HepG2 (cell line): ENCODE data around the gene JPH2. TPM values are rescaled to one million over a fixed set of nuclear protein-coding genes. Genes with fewer than 3 reads are reported as not detected.

Experiments used
- ATF2 ChIP-seq: sonication (generic); formaldehyde crosslinking; IDR thresholded peaks from 2 replicates; pipeline ENCODE4 v1.4.0; 2020; ENCODE audit warnings: missing genetic modification reagents
- BORCS8-MEF2B ChIP-seq: sonication (generic); formaldehyde crosslinking; IDR thresholded peaks from 2 replicates; pipeline ENCODE4 v1.8.0; 2022; ENCODE audit warnings: mild to moderate bottlenecking, missing genetic modification reagents
- BRD4 ChIP-seq: sonication (generic); formaldehyde crosslinking; IDR thresholded peaks from 2 replicates; pipeline ENCODE4 v1.4.0; 2020; ENCODE audit warnings: missing genetic modification reagents
- CENPT ChIP-seq: sonication (generic); formaldehyde crosslinking; IDR thresholded peaks from 2 replicates; pipeline ENCODE4 v1.8.0; 2022; ENCODE audit warnings: low read depth, mild to moderate bottlenecking, moderate library complexity, missing genetic modification reagents
- DMAP1 ChIP-seq: IDR thresholded peaks from 2 replicates; pipeline ENCODE4 v1.6.1; 2016
- EHMT2 ChIP-seq: fragments of 200-600 bp; sonication (generic); IDR thresholded peaks from 2 replicates; pipeline ENCODE4 v1.7.0; 2017; ENCODE audit warnings: antibody characterized with exemption, low read depth, low read length, borderline replicate concordance
- ELF3 ChIP-seq: IDR thresholded peaks from 2 replicates; pipeline ENCODE4 v1.6.1; 2016; ENCODE audit warnings: missing genetic modification reagents, missing compliant biosample characterization
- HNF1B ChIP-seq: sonication (generic); formaldehyde crosslinking; IDR thresholded peaks from 2 replicates; pipeline ENCODE4 v1.5.1; 2020; ENCODE audit warnings: mild to moderate bottlenecking, moderate library complexity, missing genetic modification reagents
- MLX ChIP-seq: IDR thresholded peaks from 2 replicates; pipeline ENCODE4 v1.6.1; 2016
- NR2F6 ChIP-seq, 2 experiments: IDR thresholded peaks; 2 replicates each; pipeline ENCODE4 v1.6.1; 2016; ENCODE audit warnings: antibody characterized with exemption in 1 of 2, mild to moderate bottlenecking in 1 of 2
- RARA ChIP-seq: IDR thresholded peaks from 2 replicates; pipeline ENCODE4 v1.6.1; 2016; ENCODE audit warnings: missing genetic modification reagents, missing compliant biosample characterization
- RFX1 ChIP-seq: fragments of 450-650 bp; IDR thresholded peaks from 2 replicates; pipeline ENCODE4 v1.6.1; 2017
- RXRA ChIP-seq: sonication (generic); formaldehyde crosslinking; IDR thresholded peaks from 2 replicates; pipeline ENCODE4 v1.5.1; 2020; ENCODE audit warnings: missing genetic modification reagents
- RXRB ChIP-seq: IDR thresholded peaks from 2 replicates; pipeline ENCODE4 v1.6.1; 2016; ENCODE audit warnings: borderline replicate concordance, missing genetic modification reagents, missing compliant biosample characterization
- TEAD3 ChIP-seq: optimal IDR thresholded peaks from 2 replicates; pipeline ENCODE3; 2016; ENCODE audit warnings: borderline replicate concordance
- ZBTB8A ChIP-seq: sonication (generic); formaldehyde crosslinking; IDR thresholded peaks from 2 replicates; pipeline ENCODE4 v1.4.0; 2020; ENCODE audit warnings: mild to moderate bottlenecking, low read depth, missing genetic modification reagents, borderline replicate concordance
- ZEB1 ChIP-seq: IDR thresholded peaks from 2 replicates; pipeline ENCODE4 v1.6.1; 2012; ENCODE audit warnings: mild to moderate bottlenecking, low read depth, inconsistent platforms; ENCODE audit not compliant: insufficient replicate concordance
- ZHX1 ChIP-seq: sonication (generic); formaldehyde crosslinking; IDR thresholded peaks from 2 replicates; pipeline ENCODE4 v1.8.1; 2022; ENCODE audit warnings: low read depth, mild to moderate bottlenecking, missing genetic modification reagents
- ZNF383 ChIP-seq: sonication (generic); formaldehyde crosslinking; IDR thresholded peaks from 2 replicates; pipeline ENCODE4 v1.4.0; 2020; ENCODE audit warnings: missing genetic modification reagents, mild to moderate bottlenecking, borderline replicate concordance
- ZNF503 ChIP-seq: sonication (generic); formaldehyde crosslinking; IDR thresholded peaks from 2 replicates; pipeline ENCODE4 v1.4.0; 2020; ENCODE audit warnings: missing genetic modification reagents
- ZNF761 ChIP-seq: sonication (generic); formaldehyde crosslinking; conservative IDR thresholded peaks from 2 replicates; pipeline ENCODE4 v1.4.0; 2020; ENCODE audit warnings: mild to moderate bottlenecking, missing genetic modification reagents
- ZNF773 ChIP-seq: sonication (generic); formaldehyde crosslinking; IDR thresholded peaks from 2 replicates; pipeline ENCODE4 v1.4.0; 2020; ENCODE audit warnings: missing genetic modification reagents, borderline replicate concordance
- ZNF780A ChIP-seq: sonication (generic); formaldehyde crosslinking; IDR thresholded peaks from 2 replicates; pipeline ENCODE4 v1.8.0; 2022; ENCODE audit warnings: mild to moderate bottlenecking, missing genetic modification reagents, moderate library complexity
- ZNF883 ChIP-seq: sonication (generic); formaldehyde crosslinking; IDR thresholded peaks from 2 replicates; pipeline ENCODE4 v1.5.1; 2020; ENCODE audit warnings: mild to moderate bottlenecking, missing genetic modification reagents; ENCODE audit errors: not compliant biosample characterization
- polyA plus RNA-seq, 8 experiments: library from polyadenylated mRNA; depleted of rRNA in 3 of 8; stranded (reverse) in 7 of 8; unstranded in 1 of 8; fragments of >200 nt; fragmentation: Illumina TruSeq in 4 of 8; extraction: Trizol in 4 of 8; gene quantifications; 2 replicates each; pipeline versions ENCODE4 v1.2.1 to v1.2.3, GENCODE V29; 2011 to 2016; ENCODE audit warnings: low read depth in 4 of 8, missing spikeins in 1 of 8, mixed read lengths in 1 of 8; ENCODE audit not compliant: insufficient read depth in 1 of 8
- total RNA-seq, 5 experiments: library from RNA; depleted of rRNA; stranded (reverse); fragments of >200 nt; fragmentation: Illumina TruSeq; extraction: Trizol; gene quantifications; 2 replicates each; pipeline ENCODE4 v1.2.3, GENCODE V29; 2016; ENCODE audit warnings: low read depth in 1 of 5

Gene JPH2
- total and polyA plus RNA-seq, 2 of the 13 experiments (the other 11 are each of a cell fraction or from before 2014, with no cell fraction given): 0.42 TPM; not detected in 1

- TF ChIP-seq RARA (no peak), CENPT (CRISPR knock-in tag) (no peak), ZNF761 (CRISPR knock-in tag) (no peak), RXRA (CRISPR knock-in tag) (no peak), ZNF883 (CRISPR knock-in tag) (no peak), ZNF780A (CRISPR knock-in tag) (no peak), HNF1B (CRISPR knock-in tag) (no peak), ZNF773 (CRISPR knock-in tag) (no peak), MLX (CRISPR knock-in tag) (peak; percentile 62), NR2F6 (IDR thresholded peaks at IDR 0.05) (no peak), NR2F6 (CRISPR knock-in tag; IDR thresholded peaks at IDR 0.05) (0 out of 2 replicates have a peak, but pooled peaks have one; percentile 34), TEAD3 (CRISPR knock-in tag) (peak; percentile 90), ZEB1 (peak; percentile 69), ZNF383 (no peak), RFX1 (peak; percentile 68; the same call in 1 of the 2 replicates), ZBTB8A (CRISPR knock-in tag) (no peak), ATF2 (CRISPR knock-in tag) (no peak), BRD4 (no peak), EHMT2 (peak; percentile 40; the same call in 1 of the 2 replicates), DMAP1 (0 out of 2 replicates have a peak, but pooled peaks have one; percentile 4), ELF3 (CRISPR knock-in tag) (0 out of 2 replicates have a peak, but pooled peaks have one; percentile 47), ZNF503 (CRISPR knock-in tag) (0 out of 2 replicates have a peak, but pooled peaks have one; percentile 32), ZHX1 (CRISPR knock-in tag) (no peak), RXRB (CRISPR knock-in tag) (peak; percentile 24; the same call in 1 of the 2 replicates), BORCS8-MEF2B (CRISPR knock-in tag) (no peak)
Measured at GRCh38 chr20:44206132-44206531, 19.1 kb upstream of the JPH2 start (continued).
